H1 (cell line): ENCODE data around the gene MT1H. TPM values are rescaled to one million over a fixed set of nuclear protein-coding genes. Genes with fewer than 3 reads are reported as not detected.

Source experiments
- CHD7 ChIP-seq: fragments of 300-600 bp; sonication (generic); IDR thresholded peaks from 2 replicates; pipeline ENCODE4 v1.7.1; 2012; ENCODE audit warnings: low read length, moderate library complexity, mild to moderate bottlenecking, inconsistent platforms; ENCODE audit not compliant: insufficient replicate concordance
- FOSL1 ChIP-seq: IDR thresholded peaks from 2 replicates; pipeline ENCODE4 v1.6.1; 2011; ENCODE audit warnings: mild to moderate bottlenecking, low read depth, low read length, moderate library complexity; ENCODE audit not compliant: insufficient read depth
- KDM4A ChIP-seq: IDR thresholded peaks from one replicate; pipeline ENCODE4 v1.7.1; 2012; ENCODE audit warnings: low read depth, mild to moderate bottlenecking, moderate library complexity, low read length, inconsistent platforms; ENCODE audit not compliant: severe bottlenecking
- RNF2 ChIP-seq: fragments of 200-900, 300-1000 bp; sonication (generic); IDR thresholded peaks from 2 replicates; pipeline ENCODE4 v1.7.1; 2016; ENCODE audit warnings: borderline replicate concordance, low read depth, mild to moderate bottlenecking, antibody characterized with exemption, low read length; ENCODE audit not compliant: poor library complexity, severe bottlenecking; ENCODE audit errors: missing control alignments
- SP1 ChIP-seq: IDR thresholded peaks from 2 replicates; pipeline ENCODE4 v1.6.1; 2011; ENCODE audit warnings: low read depth, low read length
- polyA plus RNA-seq, 7 experiments: library from polyadenylated mRNA; depleted of rRNA in 3 of 7; stranded (reverse) in 5 of 7; unstranded in 2 of 7; fragments of >200 nt in 5 of 7; fragments of 200-250 nt in 2 of 7; gene quantifications; 1 replicate in 5 of 7; 2 replicates in 1 of 7; 4 replicates in 1 of 7; pipeline versions ENCODE4 v1.2.1 to v1.2.3, GENCODE V29; 2011 to 2013; ENCODE audit warnings: missing spikeins in 2 of 7, mixed read lengths in 2 of 7
- total RNA-seq: library from RNA; stranded (reverse); fragmentation: NEBNext Ultra II Directional; extraction: Animal tissue kit (Norgen Biotek cat#: 25700); gene quantifications from 2 replicates; pipeline ENCODE4 v1.2.1, GENCODE V29; 2021

Gene MT1H
- total and polyA plus RNA-seq, 2 of the 8 experiments (the other 6 are each of a cell fraction or from before 2014, with no cell fraction given): 11.9 to 95.7 TPM

GRCh38 chr16:56677474-56677873, 7.9 kb downstream of the MT1H start (continued):
- TF ChIP-seq CHD7: no peak
- no peak for TF ChIP-seq FOSL1
- no peak for TF ChIP-seq RNF2
- no peak for TF ChIP-seq SP1
- no peak for TF ChIP-seq KDM4A
